Renal pelvis (tissue), 4 donors: ENCODE data around the gene XXYLT1. TPM values are rescaled to one million over a fixed set of nuclear protein-coding genes. Genes with fewer than 3 reads are reported as not detected.

Experiments used
- DNase-seq: peaks from one replicate; pipeline ENCODE4 v3.0.0-alpha.2; 2013
- polyA plus RNA-seq, 3 donors: library from polyadenylated mRNA; unstranded; fragments of 120-200 nt; gene quantifications; one replicate each; pipeline ENCODE4 v1.2.1, GENCODE V29; 2013; ENCODE audit not compliant: insufficient read length in 3 of 3

The XXYLT1 gene
- polyA plus RNA-seq, 3 donors: 28.7 to 32.7 (median 29.6) TPM

DNA sequence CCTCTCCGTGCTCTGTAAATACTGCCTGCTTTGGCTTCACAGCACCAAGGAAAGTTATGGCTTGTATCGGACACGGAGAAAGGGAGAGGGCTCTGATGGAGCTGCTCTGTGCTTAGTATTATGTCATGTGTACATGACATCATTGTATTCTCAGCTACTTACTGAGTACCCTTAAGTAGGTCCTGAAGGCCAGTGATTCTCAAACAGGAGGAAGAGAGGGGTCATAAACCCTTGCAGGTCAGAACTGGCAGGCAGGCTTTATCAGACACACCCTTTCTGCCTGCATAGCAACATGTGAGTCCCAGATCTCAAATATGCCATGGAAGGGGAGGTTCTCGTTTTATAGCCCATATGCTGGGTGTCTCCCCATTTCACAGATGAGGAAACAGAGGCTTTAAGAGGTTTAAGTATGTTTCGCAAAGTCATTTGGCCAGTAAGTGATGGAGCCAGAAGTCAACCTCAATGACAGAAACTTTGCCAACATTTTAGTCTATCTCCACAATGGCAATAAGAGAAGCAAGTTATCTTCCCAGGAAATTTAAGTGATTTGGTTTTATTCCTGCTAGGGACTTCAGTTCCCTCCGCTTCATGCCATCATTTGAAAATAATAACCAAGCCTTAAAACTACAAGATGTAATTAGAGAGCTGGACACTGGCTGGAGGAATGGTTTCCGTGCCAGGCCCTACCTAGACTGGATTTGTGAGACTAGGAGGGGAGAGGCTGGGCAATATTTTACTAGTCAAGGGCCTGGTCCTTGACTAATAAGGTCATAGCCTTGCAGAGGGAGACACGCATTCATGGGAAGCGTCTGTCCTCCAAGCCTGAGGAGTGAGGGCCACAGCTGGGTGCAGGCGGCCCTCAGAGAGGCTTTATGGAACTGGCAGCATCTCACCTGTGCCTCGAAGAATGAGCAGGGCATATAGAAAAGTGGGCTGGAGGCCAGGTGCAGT, 133.0 kb downstream of the XXYLT1 start:
- no peak for DNase-seq

DNA sequence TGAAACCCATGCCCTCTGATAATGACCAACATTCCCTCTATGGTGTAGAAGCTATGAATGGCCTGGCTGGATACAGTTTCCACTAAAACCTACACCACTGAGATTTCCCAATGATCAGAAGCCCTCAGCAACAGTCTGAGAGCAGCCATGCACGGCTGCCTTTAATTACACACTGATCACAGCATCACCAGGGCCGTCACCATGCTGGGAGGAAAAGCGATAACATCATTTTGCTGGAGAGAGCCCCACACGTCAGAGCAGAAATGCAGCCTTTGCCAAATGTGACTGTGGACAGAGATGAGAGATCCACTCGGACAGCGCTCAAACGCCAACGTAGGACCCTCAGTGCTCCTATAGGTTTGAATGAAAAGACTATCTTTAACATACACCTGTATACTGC, 135.0 kb downstream of the XXYLT1 start:
- no peak for DNase-seq

DNA sequence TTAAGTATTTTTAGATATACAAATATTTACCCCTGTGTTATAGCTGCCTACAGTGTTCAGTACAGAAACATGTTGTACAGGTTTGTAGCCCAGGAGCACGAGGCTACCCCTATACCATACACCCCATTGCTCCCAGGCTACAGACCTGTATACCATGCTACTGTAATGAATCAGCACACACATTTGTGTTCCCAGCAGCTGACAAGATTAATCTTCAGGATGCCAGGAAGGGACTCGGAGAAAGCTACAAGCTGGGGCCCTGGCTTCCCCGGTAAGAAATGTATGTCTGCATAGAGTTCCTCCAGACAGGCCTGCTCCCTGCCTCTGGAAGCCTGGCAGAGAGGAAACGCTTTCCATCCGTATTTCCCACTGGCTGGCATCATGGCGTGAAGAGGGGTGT, 136.5 kb downstream of the XXYLT1 start:
- no peak for DNase-seq

DNA sequence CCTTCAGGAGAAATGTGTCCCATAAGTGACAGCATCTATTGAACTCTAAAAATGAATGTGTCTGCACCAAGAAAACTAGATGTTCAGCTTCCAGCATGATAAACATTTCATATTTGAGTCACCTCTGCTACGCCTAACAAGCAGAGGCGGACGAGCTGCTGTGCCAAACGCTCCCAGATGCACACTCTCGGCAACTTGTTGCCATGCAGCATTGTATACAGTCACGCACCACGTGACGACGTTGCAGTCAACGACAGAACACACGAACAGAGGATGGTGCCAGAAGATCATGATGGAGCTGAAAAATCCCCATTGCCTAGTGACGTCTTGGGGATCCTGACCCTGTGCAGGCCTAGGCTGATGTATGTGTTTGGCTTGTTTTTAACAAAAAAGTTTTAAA, 137.5 kb downstream of the XXYLT1 start:
- no peak for DNase-seq

DNA sequence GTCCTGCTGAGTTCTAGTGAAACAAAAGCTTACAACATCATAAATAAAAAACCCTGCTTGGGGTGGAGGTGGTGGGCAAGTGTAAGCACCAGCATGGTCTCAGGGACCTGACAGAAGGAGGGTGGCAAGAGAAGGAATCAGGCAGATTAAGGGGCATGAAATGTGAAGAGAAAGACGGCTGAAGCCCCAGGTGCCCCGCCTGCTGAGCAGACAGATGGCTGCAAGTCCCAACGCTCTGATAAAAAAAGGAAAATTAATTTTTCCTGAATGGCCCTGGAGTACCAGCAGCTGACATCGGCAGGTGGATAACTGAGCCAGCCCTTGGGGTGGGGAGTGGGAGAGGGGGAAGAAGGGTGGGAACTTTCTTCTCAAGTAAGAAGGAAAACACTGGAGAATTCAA, 137.9 kb downstream of the XXYLT1 start:
- no peak for DNase-seq

DNA sequence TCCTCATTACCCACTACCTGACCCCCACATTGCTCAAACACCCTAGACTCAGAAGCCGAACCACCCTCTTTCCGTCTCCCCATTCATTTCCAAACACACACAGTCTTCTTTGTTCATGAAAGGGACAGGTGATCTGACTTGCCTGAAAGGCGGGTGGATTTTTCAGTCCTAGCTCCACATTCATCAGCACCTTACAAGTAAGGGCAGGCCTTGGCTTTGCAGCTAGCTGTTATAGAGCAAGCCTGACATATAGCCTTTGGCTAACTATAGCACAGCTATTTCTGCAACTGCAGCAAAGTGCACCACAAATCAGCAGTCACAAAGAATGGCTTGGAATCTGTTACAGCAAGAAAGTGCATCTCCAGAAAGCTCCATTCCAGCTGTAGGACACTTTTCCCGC, 139.8 kb downstream of the XXYLT1 start:
- DNase-seq: no peak

DNA sequence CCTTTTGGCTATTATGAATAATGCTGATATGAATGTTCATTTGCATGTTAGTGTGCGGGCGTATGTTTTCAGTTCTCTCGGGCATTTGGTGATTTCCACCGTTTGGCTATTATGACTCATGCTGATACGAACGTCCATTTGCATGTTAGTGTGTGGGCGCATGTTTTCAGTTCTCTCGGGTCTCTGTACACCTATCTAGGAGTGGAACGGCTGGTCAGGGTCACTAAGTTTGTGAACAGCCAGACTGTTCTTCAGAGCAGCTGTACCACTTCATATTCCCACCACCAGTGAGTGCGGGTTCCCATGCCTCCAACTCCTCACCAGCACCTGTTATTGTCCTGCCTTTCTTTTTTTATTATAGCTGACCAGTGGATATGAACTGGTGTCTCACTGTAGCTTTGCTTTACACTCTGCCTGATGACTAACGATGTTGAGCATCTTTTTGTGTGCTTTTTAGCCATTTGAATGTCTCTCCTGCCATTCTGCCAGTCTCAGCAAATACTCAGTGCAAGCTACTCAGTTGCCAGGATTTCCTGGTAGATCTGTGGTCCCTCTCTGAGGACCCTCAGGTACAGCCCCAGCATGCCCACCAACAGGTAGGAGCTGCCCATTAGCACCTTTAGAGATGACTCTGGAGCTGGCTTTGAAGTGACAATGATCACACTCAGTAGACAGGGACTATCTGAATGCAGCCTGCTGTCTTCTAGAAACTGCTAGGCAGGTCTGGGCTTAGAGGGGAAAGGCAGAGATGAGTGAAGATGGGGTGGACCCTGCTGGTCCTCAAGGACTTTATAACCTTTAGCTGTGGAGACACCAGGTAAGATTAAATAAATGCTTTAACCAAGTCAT, 141.1 kb downstream of the XXYLT1 start:
- DNase-seq: no peak

DNA sequence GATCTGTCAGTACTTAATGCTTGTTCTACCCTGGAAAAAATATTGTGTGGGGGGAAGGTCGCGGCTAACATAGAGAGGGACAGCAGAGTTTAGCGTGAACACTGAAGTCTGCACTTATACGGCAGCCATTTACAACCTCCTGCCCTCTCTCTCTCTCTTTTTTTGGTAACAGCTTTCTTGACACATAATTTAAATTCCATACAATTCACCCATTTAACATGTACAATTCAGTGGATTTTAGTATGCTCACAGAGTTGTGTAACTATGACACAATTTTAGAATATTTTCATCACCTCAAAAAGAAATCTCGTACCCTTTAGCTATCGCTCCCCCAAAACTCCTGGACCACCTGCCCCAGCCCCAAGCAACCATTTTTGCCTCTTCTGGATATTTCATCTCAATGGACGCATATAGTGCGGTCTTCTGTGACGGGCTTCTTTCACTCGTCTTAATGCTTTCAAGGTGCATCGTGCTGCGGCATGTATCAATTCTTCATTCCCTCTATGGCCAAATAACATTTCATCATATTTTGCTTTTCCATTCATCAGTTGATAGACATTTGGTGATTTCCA, 141.8 kb downstream of the XXYLT1 start:
- no peak for DNase-seq

DNA sequence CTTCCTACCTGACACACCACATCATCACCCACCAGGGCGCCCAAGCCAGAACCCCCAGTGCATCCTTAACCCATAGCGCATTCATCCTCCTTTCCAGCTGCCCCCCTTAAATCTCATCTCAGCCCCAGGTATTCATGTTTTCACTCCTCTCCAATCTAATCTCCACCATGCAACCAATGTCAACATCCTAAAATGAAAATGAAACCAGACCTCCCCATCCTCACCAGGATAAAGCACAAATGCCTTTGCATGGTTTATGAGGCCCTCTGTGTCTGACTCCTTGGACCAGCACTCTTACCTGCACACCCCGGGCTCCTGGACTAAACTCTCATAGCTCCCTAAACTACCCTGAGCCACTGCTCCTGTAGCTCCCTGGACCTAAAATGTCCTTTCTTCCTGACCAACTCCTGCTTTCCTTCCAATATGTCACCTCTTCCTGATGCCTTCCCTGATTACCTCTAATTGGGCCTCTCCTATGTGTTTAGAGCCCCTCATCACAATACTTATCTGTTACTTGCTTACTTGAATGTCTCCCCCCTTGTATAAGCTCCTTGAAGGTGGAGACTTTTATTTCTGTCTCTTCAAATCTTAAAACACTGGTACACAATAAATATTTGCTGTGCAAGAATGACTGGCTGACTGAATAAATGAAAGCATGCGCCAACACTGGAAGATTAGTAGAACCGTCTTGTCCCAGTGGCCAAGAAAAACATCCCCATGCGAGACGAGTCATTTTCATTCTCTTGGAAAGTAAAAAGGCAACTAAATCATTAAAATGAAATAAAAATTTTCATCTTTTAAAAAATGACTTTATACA, 142.5 kb downstream of the XXYLT1 start:
- DNase-seq: no peak

DNA sequence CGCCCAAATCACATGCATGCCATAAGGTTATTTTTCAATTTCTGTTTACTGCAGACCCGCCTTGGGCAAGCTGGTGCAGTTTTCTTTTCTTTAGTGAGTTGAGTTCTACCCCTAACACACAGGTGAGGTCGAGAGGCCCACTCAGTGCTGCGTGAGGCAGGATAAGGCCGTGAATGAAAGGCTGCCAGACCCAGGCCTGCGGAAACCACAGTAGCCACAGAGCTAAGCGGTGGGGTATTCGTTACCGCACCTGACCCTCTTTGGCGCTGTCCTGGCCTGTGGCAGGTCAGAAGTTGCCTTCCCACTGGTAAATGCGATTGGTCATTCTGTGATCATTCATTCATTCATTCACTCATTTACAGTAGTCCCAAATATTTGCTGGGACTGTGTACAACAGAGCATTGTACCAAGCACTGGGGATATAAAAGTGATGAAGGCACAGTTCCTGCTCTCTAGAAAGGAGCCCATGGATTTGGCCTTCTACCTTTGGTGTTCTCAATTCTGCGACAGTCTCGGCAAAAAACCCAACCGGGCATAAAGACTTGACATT, 144.8 kb downstream of the XXYLT1 start:
- no peak for DNase-seq

DNA sequence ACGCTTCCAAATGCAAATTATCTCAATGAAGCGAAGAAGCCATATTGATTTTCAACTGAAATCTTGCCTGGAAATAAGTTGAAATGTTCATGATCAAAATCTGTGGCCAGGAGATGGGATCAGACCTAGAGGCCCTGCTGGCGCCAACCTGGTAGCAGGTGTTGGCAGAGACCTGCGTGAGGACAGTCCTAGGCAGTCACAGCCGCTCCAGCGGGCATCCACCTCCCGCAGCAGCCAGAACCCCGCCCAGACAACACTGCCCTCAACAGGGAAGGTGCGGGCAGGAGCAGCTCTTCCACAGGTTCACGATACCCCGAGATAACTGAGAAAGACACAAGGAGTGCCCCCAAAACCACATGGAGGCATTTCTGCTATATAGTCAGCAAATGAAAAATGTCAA, 145.3 kb downstream of the XXYLT1 start:
- no peak for DNase-seq

DNA sequence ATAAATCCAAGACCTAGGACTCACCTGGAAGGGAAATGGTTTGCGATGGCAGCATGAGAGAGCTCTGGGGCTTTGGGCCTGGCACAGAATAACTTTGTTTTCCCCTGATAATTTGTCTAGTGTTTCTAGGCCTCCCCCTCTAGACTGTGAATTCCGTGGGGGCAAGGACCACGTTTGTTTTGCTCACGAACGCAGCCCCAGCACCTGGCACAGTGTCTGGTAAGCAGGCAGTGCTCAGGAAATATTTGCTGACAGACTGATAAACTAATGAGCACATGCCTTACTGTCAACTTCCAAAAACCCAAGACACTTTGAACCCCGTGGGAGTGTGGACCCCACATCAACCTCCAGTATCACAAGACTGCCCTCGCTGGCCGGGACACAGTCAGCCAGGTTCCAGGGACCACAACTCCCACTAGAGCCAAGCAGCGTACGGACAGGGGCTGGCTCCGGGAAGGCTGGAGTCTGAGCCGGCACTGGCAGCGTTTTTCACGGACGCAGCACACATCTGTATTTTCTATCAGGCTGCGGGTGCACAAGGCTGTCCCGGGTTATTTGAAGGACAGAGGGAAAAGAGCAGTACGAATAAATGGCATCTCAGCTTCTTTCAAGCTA, 146.5 kb downstream of the XXYLT1 start:
- no peak for DNase-seq

DNA sequence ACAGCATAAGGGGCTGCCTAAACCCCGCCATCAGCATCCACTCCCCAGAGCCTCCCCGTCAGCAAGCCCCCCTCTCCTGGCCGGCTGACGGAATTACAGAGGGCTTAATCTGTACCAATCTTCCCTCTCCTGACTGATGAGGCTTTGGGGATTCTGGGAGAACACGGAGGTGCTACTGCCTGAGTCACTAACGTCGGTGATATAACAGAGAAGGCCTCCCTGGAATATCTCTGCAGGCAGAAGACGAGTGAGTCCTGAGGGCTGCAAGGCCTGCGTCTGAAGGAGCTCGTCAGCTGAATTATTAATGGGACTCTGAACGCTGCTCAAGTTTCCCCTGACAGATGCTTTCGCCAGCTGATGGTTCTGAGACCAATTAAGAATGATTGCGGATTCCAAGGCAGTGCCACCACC, 147.7 kb downstream of the XXYLT1 start:
- no peak for DNase-seq

DNA sequence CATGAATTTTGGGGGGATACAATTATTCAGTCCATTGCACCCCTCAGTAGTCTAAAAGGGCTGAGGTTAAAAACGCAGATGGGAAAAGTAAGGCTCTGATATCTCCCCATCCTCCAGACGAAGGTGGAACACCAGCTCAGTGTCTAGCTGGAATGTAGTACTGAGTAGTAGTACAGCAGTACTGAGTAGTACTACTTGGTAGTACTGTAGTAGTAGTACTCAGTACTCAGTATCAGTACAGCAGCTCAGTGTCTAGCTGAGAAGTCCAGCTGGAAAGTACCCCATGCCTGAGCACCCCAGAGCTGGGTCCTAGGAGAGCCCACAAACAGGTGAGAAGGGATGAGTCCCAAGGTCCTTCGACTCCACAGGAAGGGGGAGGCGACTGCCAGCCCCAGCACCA, 148.7 kb downstream of the XXYLT1 start:
- no peak for DNase-seq

DNA sequence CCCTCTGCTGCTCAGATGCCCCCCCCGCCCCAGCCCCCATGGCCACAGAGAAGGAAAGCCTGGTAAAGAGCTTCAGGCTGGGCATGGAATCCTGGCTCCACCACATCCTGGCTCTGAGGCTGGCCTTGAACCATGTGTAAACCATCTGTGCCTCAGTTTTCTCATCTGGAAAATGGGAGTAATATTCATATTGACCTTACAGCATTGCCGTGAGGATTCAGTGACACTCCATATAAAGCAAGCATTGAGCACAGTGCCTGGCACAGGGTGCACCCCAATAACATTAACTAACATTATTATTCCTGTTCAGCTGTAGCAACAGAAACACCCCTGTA, 150.7 kb downstream of the XXYLT1 start:
- DNase-seq: no peak

DNA sequence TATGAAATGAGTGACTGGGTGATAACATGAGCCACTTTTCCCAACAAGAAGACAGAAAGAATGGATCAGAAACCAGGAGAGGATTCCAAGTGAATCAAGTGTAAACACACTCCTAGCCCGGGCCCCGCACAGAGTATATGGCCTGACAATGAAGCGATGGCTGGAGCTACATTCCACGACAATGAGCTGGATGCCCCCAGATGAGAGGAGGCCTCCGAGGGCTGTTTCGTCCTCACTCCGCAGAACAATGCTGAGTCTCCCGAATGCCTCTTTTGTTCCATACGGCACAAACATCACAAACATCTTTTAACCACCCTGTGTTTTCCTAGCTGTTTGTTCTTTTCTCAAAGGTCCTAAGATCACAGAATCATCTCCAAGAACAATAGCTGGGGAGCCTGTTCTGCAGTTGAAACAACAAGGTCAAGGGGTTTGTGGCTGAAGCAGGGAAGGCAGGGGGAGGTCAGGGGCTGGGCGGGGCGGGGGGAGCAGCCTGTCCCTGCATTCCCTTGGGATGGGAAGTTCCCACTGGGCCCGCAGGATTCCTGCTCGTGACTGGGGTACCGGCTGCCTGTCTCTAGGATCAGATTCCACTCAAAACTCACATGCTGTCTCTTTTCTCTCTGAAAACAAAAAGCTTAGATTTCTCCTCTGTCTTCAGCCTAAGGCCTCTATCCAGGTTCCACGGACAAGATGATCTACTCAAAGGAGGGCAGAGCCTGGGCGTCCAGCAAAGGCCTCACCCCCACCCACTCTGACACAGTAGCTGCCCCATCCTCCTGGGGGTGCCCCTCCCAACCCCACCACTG, 151.3 kb downstream of the XXYLT1 start:
- DNase-seq: no peak

DNA sequence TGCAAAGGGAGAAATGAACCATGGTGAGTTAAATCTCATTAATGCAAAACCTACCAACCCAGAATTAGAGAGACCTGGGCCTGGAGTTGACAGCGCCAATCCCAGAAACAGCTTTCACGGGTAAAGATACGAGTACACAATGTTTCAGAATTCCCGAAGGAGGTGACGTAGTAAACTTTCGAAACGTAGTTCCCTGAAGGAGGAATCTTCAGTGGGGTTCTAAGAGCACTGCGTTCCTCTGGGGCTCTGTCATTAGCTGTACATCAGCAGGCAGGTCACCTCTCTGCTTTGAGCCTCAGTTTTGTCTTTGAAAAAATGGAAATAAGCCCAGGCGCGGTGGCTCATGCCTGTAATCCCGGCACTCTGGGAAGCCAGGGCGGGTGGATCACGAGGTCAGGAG, 152.3 kb downstream of the XXYLT1 start:
- no peak for DNase-seq

DNA sequence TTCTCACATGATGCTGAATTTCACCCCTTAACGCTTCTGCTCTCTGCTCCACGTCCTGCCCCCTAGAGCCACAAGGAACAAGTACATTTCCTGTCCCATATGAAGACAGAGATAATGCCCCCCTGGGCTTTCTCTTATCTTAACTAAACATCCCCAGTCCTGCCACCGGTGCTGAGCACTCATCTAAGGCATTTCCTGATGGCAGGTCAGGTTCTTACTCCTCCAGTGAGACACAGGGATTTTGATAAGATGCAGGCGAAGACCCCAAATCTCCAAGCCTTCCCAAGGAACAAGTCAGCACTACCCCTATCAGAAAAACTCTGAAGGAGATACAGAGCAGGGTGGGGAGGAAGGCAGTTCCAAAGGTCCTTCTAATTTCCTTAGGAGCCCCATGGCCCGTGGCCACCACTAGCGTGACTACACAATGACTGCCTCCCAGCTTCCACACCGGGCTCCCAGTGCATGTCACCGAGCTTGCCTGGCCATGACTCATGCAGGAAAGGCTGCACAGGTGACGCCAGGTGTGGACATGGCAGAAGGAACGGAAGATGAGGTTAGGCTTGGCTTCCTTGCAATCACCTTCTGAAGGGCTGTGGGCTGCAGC, 152.9 kb downstream of the XXYLT1 start:
- no peak for DNase-seq

DNA sequence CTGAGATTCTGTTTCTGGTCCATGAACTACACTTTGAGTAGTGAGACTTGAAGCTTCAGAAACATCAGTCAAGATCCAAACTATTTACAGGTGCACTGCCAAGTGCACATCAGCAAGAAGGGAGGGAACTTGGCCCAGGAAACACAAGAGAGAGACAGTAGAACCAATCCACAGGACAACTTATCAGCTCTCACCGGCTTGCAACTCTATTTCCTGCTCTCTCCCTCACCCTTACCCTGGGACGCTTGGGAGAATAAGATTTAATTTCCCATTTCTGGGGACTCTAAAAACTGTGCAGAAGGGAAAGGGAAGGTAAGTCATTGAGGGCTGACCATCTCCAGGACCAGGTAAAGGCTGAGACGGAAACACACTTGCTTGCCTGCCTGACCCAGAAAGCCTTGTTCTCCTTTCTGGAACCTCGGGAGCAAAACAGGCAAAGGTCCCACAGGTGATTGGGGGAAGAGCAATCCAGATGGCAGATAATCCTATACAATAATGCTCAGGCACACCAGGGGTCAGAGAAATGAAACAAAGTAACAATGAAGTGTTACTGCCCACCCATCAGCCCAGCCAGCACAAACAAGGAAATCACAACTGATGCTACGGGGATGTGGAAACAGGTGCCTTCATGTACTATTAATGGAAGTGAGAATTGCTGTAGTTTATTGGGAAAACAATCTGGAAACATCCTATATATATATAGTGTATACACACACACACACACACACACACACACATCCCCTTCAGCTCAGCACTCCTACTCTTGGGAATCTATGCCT, 154.4 kb downstream of the XXYLT1 start:
- DNase-seq: no peak
